NCI-H1105 treated with DMSO at 0.1 percent for 48 hours (cell line): ENCODE measurements around the gene FOXI1.
"Not testable (repeated sequence)": the region's sequence is repeated elsewhere in the genome, so short reads cannot be mapped to it uniquely, and the experiment has no call there.

ENCODE experiments used
- DNase-seq: peaks from one replicate; lab custom pipeline; 2025; lab: John Stamatoyannopoulos, UW

Gene FOXI1

DNA sequence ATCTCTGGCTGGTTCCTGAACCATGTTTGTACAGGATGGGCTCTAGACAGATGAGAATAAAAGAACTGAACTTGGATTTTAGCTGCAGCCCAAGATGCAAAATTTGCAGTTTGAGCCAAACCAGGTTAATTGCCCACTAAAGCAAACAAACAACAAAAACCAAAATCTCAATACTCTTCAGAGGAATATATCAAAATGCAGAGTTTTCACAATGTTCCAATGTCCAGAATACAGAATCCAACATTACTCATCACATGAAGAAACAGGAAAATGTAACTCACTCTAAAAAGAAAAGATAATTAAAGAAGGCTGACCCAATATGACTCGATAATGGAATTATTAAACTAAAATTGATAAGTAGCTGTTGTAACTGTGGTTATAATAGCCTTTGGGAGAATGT is 20.4 kb downstream of the FOXI1 start:
- no peak for DNase-seq

GRCh38 chr5:170126626-170127025 is 20.9 kb downstream of the FOXI1 start:
- no peak for DNase-seq

DNA sequence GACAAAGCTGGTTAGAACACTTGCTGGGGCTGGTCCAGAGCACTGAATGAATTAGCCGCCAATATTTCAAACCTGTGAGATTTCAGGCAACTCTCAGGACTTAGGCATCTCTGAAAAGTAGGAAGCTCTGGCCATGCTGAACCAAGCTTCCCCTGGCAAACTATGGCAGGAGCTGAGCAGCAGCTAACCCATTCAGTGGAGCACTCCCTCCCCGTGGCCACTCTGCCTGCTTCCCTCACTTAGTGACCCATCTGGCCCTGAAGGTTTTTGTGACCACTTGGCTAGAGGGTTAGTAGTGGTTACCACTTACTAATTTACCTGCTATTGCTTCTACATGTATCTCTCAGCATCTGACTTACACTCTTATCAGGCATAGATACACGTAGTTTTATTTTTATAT is 25.5 kb downstream of the FOXI1 start:
- no peak for DNase-seq

GRCh38 chr5:170132269-170132975 is 26.7 kb downstream of the FOXI1 start:
- DNase-seq: no peak

DNA sequence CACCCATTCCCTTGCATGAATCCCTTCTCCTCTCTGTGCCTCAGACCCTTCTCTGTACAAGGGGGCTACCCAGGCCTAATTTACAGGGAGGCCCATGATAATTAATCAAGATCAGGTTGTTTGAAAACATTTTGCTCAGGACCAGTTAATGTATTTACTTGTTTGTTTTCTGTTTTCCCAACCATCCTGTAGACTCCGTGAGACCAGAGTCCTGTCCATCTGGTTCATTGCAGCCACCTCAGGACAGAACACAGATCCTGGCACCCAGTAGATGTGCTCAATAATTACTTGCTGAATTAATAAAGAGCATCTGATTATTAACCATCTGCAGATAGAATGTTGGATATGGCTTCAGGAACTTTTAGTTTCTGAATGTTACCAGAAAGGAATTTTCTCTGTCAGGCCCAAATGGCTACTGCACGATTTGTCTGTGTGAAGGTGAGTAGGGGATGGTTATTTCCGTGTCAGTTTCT is 27.3 kb downstream of the FOXI1 start:
- no peak for DNase-seq

DNA sequence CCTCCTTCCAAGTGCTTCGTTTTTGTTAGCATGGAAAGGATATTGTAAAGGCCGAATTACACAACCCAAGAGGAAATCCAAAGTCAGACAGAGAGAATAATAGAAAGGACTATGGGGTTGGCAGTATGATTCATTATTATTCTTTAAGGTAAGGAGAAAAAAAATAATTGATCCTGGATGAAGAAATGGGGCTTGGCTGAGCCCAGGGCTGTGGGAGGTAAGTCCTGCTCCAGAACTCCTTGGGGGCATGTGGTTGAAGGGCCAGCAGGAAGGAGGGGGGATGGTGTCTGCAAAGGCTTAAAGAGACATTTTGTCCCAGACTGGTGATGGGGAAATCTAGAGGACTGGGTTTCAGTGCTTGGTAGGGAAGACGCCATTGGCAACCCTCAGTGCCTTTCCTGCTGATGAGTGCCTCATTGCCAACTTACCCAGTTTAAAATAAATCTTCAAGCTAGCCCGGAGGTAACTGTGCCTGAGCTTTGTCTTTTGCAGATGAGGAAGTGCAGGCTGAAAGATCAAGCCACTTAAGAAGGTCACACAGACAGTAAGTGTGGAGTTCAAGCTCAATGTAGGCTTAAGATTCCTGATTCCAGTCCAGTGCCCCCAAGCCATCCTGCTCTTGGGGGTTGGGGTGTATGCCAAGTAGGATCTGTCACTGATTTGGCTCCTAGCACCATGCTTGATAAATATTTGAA is 30.2 kb downstream of the FOXI1 start:
- no peak for DNase-seq

- no peak for DNase-seq
Measured at GRCh38 chr5:170136506-170136905, 30.8 kb downstream of the FOXI1 start.

GRCh38 chr5:170137694-170138214 is 32.1 kb downstream of the FOXI1 start:
- DNase-seq: no peak

GRCh38 chr5:170138273-170138672 is 32.6 kb downstream of the FOXI1 start:
- no peak for DNase-seq

- no peak for DNase-seq
Measured at GRCh38 chr5:170139786-170140335, 34.2 kb downstream of the FOXI1 start.

GRCh38 chr5:170141196-170141595 is 35.5 kb downstream of the FOXI1 start:
- not testable (repeated sequence) for DNase-seq

DNA sequence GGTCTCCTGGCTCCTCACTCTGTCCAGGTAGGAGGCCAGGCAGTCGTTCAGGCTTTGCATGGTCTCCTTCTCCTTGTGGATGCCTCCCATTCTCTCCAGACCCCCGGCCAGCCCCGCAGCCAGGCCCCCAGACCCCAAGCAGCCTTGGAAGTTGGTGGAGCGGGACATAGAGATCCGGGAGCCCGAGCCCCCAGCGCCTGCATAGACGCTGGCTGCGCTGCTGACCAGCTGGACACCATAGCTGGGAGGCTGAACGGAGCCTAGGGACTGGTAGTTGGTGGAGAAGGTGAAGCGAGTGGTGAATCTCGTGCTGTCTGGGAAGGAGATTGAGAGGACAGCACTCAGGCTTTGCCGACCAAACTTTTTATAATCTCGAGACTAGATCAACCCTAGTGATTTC is 35.9 kb downstream of the FOXI1 start:
- no peak for DNase-seq

- DNase-seq: no peak
Measured at GRCh38 chr5:170142196-170142595, 36.5 kb downstream of the FOXI1 start.

DNA sequence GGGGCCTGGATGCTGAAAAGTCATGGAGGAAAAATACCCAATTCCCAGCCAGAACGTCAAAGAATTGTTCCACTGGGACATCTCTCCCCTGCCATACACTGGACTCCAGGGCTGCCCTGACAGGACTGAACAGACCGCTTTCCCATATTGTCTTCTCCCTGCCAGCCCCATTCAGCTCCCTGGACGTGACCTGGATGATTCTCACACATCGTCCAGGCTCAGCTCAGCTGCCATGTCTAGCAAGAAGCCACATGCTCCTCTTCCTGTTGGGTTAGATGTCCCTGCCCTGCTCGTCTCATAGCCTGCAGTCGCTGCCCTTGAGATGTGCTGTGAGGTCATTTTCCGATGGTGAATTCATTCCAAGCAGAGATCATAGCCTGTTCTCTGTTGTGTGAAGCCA is 37.4 kb downstream of the FOXI1 start:
- no peak for DNase-seq

- DNase-seq: no peak
Measured at GRCh38 chr5:170143710-170144109, 38.0 kb downstream of the FOXI1 start.

DNA sequence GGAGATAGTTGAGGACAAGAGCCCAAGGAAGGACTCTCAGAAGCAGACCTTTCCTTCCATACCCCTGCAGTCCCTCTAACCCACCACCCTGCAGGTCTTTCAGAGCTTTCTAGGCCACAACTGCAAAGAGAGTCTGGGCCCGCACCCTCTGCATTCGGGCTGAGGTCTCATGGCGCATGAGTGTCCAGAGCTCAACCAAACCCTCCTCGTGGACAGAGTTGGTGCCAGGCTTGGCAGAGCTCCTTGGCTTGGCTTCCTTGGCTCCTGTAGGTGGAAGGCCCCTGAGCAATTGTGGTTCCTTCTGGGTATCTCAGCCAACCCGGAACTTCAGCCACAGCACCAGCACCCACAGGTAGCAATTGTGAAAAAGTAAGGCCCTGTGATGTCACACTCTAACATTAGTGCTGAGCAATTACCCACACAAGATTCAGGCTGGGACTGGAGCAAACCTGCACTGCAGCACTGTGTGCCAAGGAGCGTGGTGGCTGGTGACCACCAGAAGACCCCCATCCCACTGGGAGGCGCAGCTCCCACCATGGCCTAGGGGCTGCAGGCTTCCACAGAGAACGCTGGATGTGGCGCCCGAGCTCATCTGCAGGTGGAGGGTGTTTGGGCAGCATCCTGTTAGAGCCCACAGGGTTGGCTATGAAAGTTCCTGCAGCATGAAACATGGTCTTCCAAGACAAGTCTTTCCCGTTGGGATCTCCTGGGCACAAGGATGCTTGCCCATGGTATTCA is 38.8 kb downstream of the FOXI1 start:
- DNase-seq: no peak

DNA sequence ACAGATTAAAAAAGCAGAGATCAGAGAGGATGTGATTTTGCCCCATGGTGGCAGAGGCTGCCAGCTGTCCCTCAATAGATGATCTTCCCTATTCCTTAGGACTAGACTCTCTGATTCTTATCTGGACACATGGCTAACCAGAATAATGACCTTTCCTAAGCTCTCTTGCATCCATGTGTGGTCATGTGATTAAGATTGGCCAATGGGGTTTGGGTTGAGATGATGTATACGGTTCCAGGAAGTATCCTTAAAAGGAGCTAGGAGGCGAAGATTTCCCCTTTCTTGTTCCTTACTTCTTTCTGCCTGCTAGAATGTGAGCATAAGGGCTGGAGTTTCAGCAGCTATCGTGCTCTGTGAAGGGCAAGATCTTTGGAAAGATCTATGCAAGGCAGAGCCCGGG is 39.8 kb downstream of the FOXI1 start:
- DNase-seq: no peak

DNA sequence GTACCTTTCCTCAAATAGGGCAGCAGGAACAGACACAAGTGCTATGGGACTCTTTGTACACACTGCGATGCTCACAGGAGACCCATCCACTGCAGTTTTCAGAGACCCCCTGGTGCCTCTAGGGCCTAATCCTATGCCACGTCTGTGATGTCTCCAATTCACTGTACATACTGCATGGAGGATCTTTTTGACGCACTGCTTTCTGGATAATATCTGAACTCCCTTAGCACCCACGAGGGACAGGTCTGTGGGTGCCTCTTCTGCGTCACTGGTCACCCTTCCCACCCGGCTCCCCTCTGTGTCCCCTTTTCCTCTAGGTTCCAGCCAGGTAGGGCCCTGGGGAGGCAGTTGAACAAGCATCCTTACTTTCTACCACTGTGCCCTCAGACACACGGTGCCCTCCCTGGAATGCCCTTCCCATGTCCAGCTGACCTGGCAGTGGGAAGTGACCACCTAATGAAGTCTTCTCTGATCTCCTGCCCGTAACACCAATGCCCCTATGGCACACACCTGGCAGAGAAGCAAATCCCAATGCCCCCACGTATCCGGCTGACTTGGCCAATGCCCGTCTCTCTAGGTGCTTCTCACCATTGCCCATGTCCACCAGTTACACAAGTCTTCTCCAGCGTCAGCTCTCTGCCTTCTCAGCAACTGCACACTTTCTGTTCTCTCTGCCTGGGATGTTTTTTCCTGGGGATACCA is 41.5 kb downstream of the FOXI1 start:
- DNase-seq: no peak

GRCh38 chr5:170147753-170148264 is 42.1 kb downstream of the FOXI1 start:
- DNase-seq: no peak

- no peak for DNase-seq
Measured at GRCh38 chr5:170148430-170149205, 42.9 kb downstream of the FOXI1 start.

DNA sequence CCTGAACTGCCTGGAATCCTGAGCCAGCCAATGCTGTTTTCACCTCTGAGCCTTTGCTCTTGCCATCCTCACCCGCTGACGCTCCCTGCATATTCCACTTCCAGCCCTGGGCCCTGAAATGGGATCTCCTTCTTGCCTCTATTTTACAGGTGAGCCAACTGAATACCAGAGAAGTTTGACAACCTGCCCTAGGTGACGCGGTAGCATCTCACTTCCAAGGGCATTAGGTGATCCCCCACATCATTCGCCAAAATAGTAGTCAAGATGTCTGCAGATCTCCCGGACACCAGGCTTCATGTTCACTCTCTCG is 43.5 kb downstream of the FOXI1 start:
- no peak for DNase-seq
